Activated naive CD8-positive, alpha-beta T cell treated with anti-CD3 and anti-CD28 coated beads, Interleukin-2, amount 10 ng/mL, durations not matched to agents 7 days and 5 days (primary cell): ENCODE results near the gene TRAF3. TPM values are rescaled to one million over a fixed set of nuclear protein-coding genes. Genes with fewer than 3 reads are reported as not detected.
"Not testable (repeated sequence)": the region's sequence is repeated elsewhere in the genome, so short reads cannot be mapped to it uniquely, and the experiment has no call there.

Experiments
- ATAC-seq: fragments of 150-1000 bp; cut with Tn5 transposase; one replicate; pipeline ENCODE4 v1.10.0; 2021; ENCODE audit warnings: low read depth, moderate library complexity
- POLR2A ChIA-PET: fragments of 350-600 bp; sonication (Branson Sonifier 250); formaldehyde crosslinking; loops from one replicate; lab custom pipeline; 2021; ENCODE audit warnings: antibody characterized with exemption; lab: Charles Lee
- DNase-seq: peaks from one replicate; pipeline ENCODE4 v3.0.0; 2021
- H3K27ac Mint-ChIP-seq: one replicate; pipeline ENCODE4 v1.8.0; 2022; ENCODE audit warnings: mild to moderate bottlenecking, mixed read lengths
- H3K27me3 Mint-ChIP-seq: one replicate; pipeline ENCODE4 v1.8.0; 2022; ENCODE audit warnings: mild to moderate bottlenecking, moderate library complexity, mixed read lengths
- H3K36me3 Mint-ChIP-seq: one replicate; pipeline ENCODE4 v1.8.0; 2021; ENCODE audit warnings: mild to moderate bottlenecking, mixed read lengths
- H3K4me1 Mint-ChIP-seq: one replicate; pipeline ENCODE4 v1.8.0; 2021; ENCODE audit warnings: mixed read lengths
- H3K4me3 Mint-ChIP-seq: one replicate; pipeline ENCODE4 v1.8.0; 2022; ENCODE audit warnings: mild to moderate bottlenecking, moderate library complexity, mixed read lengths
- H3K9me3 Mint-ChIP-seq: one replicate; pipeline ENCODE4 v1.8.0; 2021; ENCODE audit warnings: mixed read lengths
- total RNA-seq, 2 experiments: library from RNA; stranded (reverse); gene quantifications; one replicate each; pipeline ENCODE4 v1.2.3, GENCODE V29; 2021

Gene TRAF3
- total RNA-seq, 2 experiments from 2014 or later: 31.1 to 32.9 TPM

DNA sequence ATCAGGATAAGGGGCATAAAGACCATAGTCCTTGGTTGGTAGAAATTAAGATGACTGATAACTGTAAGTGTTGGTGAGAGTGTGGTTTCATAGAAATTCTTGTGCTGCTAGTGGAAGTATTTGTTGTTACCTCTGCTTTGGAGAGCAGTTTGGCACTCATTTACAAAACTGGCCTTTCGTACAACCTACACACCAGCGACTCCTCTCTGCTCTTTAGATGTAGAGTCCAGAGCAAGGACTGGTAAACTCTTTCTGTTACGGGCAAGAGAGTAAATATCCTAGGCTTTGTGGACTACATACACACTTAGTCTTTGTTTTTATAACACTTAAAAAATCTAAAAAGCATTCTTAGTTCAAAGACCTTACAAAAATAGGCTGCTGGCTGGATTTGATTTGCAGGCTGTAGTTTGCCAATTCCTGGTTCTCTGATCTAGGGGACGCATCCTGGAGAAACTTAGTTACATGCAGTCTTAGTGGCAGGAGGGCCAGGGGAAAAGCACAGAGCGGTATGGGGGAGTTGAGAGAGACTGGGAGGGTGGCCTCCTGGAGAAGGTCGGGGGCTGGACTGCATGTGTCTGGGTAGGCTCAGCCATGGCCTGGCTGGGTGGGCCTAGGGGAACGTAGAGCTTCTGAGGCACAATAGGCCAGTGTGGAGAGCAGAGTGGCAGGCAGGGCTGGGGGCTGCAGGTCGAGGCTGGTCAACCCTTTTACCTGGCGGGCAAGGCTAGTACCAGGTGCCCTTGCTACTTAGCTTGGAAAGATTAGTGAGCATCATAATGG lies 89.9 kb downstream of the TRAF3 start:
- H3K36me3 Mint-ChIP-seq: peaks cover 21% of the 10 kb centered on the region
- H3K4me1 Mint-ChIP-seq: peaks cover 4% of the 10 kb centered on the region
- no peak overlapping the region for H3K27ac Mint-ChIP-seq
- POLR2A ChIA-PET: no interaction called here
- DNase-seq (no peak), ATAC-seq (no peak)
- H3K4me3 Mint-ChIP-seq: no peak overlapping the region
- H3K27me3 Mint-ChIP-seq: no peaks in the 10 kb centered on the region
- H3K9me3 Mint-ChIP-seq: no peaks in the 10 kb centered on the region

DNA sequence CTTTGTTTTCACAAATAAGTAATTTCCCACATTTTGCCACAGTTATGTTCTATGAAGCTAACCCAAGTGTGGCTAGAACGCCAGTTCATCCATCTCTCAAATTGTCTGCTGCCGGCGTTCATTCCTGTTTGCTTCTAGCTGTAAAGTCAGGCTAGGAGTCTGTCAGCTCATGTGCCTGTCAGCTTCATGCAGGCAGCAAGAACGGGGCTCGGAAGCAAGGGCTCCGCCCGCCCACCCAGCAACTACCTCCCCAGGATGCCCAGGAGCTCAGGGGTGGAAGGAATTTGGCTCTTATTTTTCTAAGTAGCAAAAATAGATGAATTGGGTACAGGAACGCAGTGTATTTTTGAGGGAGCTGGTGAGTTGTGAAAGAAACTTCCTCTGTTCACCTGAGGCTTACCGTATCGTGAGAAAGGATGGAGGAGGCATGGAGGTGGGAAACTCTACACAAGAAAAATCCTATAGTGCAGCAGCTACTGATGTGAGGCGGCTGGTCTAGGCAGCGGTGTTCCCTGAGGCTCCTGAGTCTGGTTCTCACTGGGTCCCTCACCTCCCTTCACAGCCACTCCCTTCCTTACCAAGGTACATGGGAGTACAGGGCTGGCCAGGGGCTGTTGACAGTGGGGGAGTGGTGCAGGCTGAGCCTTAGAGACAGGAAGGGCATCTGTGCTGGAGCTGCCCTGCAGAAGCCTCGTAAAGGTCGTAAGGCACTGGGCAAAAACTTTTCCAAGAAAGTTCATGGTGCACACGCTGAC lies 90.8 kb downstream of the TRAF3 start:
- Mint-ChIP-seq H3K4me1 (peaks cover 4% of the 10 kb centered on the region), H3K9me3 (no peaks in the 10 kb centered on the region), H3K27ac (no peak overlapping the region), H3K27me3 (no peaks in the 10 kb centered on the region), H3K4me3 (no peak overlapping the region), H3K36me3 (peaks cover 17% of the 10 kb centered on the region)
- ATAC-seq: no peak
- no peak for DNase-seq
- POLR2A ChIA-PET: no interaction called here

DNA sequence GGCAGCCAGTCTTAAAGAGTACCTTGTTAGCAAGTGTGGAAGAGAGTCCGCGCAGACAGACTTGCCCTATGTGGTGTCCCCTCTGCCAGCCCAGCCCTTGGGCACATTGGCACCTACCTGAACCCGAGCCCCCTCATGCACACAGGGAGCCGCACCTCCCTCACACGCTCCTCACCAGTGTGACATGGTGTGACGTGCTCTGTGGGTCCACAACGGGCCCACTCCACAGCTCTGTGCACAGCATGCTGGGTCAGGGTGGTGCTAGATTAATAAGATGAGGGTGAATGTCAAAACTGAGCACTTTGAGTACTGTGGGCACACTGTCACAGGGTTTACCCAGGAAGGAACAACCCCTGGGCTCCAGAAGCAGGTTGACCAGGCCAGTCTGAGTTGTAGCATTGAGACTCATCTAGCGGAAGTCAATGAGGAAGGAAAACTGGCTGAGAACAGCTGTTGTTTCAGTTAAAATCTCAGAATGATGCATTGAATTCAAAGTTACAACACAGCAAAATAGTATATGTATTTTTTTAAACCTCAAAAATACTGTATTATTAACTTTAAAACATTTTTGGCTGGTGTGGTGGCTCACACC lies 91.8 kb downstream of the TRAF3 start:
- Mint-ChIP-seq H3K9me3 (no peaks in the 10 kb centered on the region), H3K27ac (no peak overlapping the region), H3K4me1 (peaks cover 4% of the 10 kb centered on the region), H3K4me3 (no peak overlapping the region), H3K36me3 (peaks cover 11% of the 10 kb centered on the region), H3K27me3 (no peaks in the 10 kb centered on the region)
- no peak for DNase-seq
- POLR2A ChIA-PET: no interaction called here
- no peak for ATAC-seq

DNA sequence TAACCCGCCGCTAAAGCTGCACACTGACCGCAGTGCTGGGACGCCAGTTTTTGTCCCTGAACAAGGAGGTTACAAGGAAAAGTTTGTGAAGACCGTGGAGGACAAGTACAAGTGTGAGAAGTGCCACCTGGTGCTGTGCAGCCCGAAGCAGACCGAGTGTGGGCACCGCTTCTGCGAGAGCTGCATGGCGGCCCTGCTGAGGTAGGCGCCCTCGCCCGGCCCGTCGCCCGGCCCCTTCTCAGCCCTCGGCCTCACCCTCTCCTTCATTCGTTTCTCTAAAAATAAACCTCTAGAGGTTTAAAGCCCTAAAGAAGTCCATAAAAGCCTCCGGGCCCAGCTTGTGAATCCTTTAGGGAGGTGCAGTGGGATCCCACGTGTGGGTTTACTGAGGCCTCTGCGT lies 93.0 kb downstream of the TRAF3 start:
- Mint-ChIP-seq H3K4me3 (no peak overlapping the region), H3K27ac (peak overlapping the region; percentile 21)

DNA sequence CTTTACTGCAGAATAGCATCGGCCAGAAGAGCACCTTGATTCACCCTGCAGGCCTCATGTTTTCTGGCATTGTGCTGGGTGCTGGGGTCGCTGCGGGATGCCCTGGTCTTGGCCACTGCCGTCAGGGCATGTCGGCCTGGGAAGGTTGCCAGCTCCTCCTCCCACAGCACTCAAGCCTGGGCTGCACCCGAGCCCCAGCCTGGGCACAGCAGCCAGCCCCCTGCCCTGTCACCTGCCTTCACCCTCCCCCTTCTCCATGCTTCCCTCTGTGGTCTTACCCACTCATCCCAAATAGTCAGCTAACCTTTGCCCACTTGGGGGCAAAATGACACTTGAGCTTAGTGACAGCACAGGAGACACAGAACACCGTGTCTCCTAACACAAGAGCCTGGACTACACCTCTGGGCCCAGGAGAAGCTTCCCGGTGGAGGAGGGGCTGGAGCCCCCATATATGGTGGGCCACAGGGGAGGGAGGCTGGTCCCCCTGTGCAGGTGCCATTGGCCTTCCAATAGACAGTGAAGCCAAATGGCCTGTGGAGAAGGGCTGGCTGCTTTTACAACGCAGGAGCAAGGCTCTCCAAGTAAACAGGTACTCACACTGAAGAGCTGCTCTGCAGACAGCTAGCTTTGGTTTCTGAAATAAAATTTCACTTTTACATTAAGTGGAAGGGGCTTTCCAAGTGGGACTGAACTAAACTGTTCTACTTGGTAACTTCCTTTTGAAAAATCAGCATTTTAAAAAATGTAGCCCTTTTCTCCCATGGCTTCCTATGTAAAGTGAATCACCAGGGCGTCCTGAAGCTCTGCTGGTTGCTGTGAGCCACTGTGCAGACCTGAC lies 94.0 kb downstream of the TRAF3 start:
- H3K4me3 Mint-ChIP-seq: no peak overlapping the region
- POLR2A ChIA-PET: interaction anchor here (1.1 kb wide), 1 partner anchor 10 kb away, joined by 3 read pairs; no protein-coding TSS in a partner anchor
- no peak overlapping the region for H3K27ac Mint-ChIP-seq
- H3K9me3 Mint-ChIP-seq: no peaks in the 10 kb centered on the region
- peaks cover 9% of the 10 kb centered on the region for H3K36me3 Mint-ChIP-seq
- H3K4me1 Mint-ChIP-seq: peaks cover 2% of the 10 kb centered on the region
- ATAC-seq (no peak), DNase-seq (no peak)
- H3K27me3 Mint-ChIP-seq: no peaks in the 10 kb centered on the region

More for the DNA sequence above, 93.0 kb downstream of the TRAF3 start:
- Mint-ChIP-seq H3K27me3 (no peaks in the 10 kb centered on the region), H3K4me1 (peaks cover 4% of the 10 kb centered on the region), H3K9me3 (no peaks in the 10 kb centered on the region), H3K36me3 (peaks cover 11% of the 10 kb centered on the region)
- POLR2A ChIA-PET: interaction anchor here (0.6 kb wide), 1 partner anchor 12 kb away, joined by 4 read pairs; no protein-coding TSS in a partner anchor
- ATAC-seq (no peak), DNase-seq (no peak)

DNA sequence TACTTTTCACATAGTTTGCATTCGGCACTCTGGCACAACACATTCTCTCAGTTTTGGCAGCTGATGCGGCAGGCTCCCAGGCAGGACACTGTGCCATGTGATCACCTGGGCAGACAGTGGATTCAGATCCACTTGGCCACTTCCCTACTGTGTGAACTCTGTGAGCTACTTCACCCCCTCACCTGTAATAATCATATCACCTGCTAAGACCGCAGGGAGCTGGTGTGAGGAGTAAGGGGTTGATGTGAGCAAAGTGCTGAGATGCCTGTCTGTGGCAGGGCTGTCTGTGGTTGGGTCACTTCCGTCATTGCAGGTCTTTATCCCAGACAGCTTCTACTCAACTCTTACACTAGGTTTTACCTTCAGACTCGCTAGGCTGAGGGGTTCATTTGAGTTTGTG lies 94.8 kb downstream of the TRAF3 start:
- ATAC-seq: no peak
- H3K36me3 Mint-ChIP-seq: peaks cover 9% of the 10 kb centered on the region
- H3K4me1 Mint-ChIP-seq: peaks cover 2% of the 10 kb centered on the region
- H3K27me3 Mint-ChIP-seq: no peaks in the 10 kb centered on the region
- no peaks in the 10 kb centered on the region for H3K9me3 Mint-ChIP-seq
- H3K4me3 Mint-ChIP-seq: no peak overlapping the region
- H3K27ac Mint-ChIP-seq: no peak overlapping the region
- POLR2A ChIA-PET: interaction anchor here (1.1 kb wide), 1 partner anchor 9 kb away, joined by 3 read pairs; no protein-coding TSS in a partner anchor
- no peak for DNase-seq

DNA sequence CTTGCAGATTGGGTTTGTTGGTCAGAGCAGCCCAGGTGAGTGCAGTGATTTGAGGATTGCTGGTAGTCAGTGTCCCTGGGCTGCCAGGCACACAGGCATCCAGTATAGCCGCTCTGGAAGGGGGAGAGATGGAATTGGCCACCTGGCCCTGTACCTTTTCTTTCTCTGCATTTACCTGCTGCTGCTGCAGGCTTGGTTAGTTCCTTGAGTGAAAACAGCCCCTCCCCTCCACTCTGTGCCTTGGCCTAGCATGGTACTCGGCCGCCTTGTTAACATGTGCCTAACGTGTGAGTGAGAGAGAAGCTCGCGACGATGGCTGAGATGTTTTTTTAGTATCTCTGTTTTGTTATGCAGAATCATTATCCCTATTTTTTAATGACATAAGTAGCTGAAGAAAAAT lies 95.9 kb downstream of the TRAF3 start:
- Mint-ChIP-seq H3K27ac (no peak overlapping the region), H3K36me3 (peaks cover 7% of the 10 kb centered on the region), H3K4me1 (peaks cover 2% of the 10 kb centered on the region), H3K27me3 (no peaks in the 10 kb centered on the region), H3K9me3 (no peaks in the 10 kb centered on the region), H3K4me3 (no peak overlapping the region)
- DNase-seq (no peak), ATAC-seq (no peak)
- POLR2A ChIA-PET: no interaction called here

DNA sequence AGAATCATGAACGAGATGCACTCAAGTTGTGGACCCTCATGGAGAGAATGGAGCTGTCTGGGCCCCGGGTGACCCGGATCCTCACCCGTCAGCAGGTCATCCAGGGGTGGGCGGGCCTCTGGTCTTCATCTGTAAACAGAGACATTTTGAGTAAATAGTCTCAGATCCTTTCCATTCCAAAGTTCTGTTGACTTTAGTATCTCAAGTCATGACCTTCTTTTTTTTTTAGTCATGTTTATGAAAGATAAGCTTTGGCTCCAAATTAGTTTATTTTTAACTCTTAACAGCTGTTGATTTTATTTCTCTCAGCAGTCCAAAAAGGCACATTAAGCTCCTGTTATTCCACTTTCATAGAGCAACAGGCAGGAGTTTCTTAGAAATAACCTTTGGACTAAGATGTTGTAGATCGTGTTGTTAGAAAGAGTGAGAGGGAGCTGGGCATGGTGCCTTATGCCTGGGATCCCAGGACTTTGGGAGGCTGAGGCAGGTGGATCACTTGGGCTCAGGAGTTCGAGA lies 96.4 kb downstream of the TRAF3 start:
- Mint-ChIP-seq H3K4me1 (peaks cover 2% of the 10 kb centered on the region), H3K27me3 (no peaks in the 10 kb centered on the region), H3K27ac (no peak overlapping the region), H3K9me3 (no peaks in the 10 kb centered on the region), H3K4me3 (no peak overlapping the region), H3K36me3 (peaks cover 7% of the 10 kb centered on the region)
- DNase-seq: no peak
- POLR2A ChIA-PET: no interaction called here
- ATAC-seq: no peak

DNA sequence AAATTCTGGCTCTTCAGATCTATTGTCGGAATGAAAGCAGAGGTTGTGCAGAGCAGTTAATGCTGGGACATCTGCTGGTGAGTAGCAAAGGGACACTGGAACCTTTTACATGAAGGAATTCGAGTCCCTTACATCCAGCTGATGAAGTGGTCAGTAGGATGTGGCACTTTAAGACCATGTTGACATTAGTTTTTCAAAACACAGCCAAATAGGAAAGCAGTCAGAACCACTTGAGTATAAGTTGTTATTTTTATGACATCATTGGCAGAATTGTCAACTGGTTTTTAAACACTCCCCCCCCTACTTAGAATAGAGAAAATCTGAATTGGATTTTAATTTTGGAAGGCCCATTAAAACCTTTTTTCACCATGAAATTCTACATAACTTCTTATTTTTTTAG lies 98.4 kb downstream of the TRAF3 start:
- Mint-ChIP-seq H3K4me3 (no peak overlapping the region), H3K27me3 (no peaks in the 10 kb centered on the region), H3K9me3 (no peaks in the 10 kb centered on the region), H3K4me1 (no peaks in the 10 kb centered on the region), H3K36me3 (peaks cover 5% of the 10 kb centered on the region), H3K27ac (no peak overlapping the region)
- POLR2A ChIA-PET: no interaction called here
- no peak for DNase-seq
- no peak for ATAC-seq

DNA sequence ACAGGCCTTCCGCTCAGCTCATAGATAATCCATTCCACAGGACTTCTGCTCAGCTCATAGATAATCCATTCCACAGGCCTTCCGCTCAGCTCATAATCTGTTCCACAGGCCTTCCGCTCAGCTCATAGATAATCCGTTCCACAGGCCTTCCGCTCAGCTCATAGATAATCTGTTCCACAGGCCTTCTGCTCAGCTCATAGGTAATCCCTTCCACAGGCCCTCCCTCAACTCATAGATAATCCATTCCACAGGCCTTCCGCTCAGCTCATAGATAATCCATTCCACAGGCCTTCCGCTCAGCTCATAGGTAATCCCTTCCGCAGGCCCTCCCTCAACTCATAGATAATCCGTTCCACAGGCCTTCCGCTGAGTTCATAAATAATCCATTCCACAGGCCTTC lies 100.3 kb downstream of the TRAF3 start:
- H3K4me3 Mint-ChIP-seq, H3K4me1 Mint-ChIP-seq, H3K27ac Mint-ChIP-seq, H3K36me3 Mint-ChIP-seq, ATAC-seq, H3K27me3 Mint-ChIP-seq, DNase-seq, POLR2A ChIA-PET, H3K9me3 Mint-ChIP-seq: not testable (repeated sequence)

DNA sequence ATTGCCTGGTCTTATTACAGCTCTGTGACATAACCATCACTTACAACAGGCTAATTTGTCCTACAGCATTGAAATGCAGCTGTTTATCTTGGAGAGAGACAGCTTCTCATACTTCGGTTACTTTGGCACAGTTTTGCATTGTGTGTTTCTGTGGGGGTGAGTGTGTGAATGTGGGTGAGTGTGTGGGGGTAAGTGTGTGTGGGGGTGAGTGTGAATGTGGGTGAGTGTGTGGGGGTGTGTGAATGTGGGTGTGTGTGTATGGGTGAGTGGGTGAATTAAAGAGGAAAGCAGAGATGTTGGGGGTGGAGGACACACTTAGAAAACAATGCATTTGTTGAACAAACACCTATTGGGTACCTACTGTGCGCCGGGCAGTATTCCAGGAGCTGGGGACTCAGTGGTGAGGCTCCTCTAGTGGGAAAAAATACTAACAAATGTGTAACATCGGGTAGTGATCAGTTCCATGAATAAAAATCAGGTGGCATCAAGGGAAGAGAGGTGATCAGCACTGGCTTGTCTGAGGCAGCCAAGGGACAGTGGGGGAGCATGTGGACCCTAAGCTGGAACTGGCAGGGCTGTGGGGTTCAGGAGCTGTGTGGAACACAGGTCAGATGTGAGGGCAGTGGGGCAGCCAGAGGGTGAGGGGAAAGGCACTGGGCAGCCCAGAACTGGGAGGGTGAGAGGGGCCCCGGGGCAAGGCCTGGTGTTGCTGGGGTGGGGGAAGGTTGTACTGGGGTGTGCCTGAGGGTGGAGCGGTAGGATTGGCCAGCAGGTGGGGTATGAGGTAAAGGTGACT lies 101.1 kb downstream of the TRAF3 start:
- H3K9me3 Mint-ChIP-seq: no peaks in the 10 kb centered on the region
- H3K27ac Mint-ChIP-seq: peak overlapping the region; percentile 16
- ATAC-seq (no peak), DNase-seq (no peak)
- POLR2A ChIA-PET: no interaction called here
- no peaks in the 10 kb centered on the region for H3K27me3 Mint-ChIP-seq
- H3K36me3 Mint-ChIP-seq: peaks cover 7% of the 10 kb centered on the region
- H3K4me3 Mint-ChIP-seq: no peak overlapping the region
- peaks cover 6% of the 10 kb centered on the region for H3K4me1 Mint-ChIP-seq

DNA sequence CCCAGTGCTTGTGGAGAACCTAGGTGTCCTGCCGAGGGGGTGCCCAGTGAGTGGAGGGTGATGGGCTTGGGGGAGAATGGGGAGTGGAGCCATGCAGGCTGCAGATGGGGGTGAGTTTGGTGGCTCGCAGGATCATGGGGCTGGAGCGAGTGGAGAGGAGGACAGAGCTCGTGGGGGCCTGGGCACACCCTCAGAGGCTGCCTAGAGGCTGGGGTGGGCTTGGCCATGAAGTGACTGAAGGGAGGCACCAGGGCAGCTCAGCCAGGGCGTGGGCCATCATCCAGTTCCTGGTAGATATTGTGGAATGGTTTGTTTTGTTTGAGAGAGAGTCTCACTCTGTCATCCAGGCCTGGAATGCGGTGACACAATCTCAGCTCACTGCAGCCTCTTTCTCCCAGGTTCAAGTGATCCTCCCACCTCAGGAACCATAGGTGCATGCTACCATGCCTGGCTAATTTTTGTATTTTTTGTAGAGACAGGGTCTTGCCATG lies 101.8 kb downstream of the TRAF3 start:
- Mint-ChIP-seq H3K27me3 (no peaks in the 10 kb centered on the region), H3K9me3 (no peaks in the 10 kb centered on the region), H3K27ac (no peak overlapping the region), H3K36me3 (peaks cover 7% of the 10 kb centered on the region), H3K4me3 (no peak overlapping the region), H3K4me1 (peaks cover 7% of the 10 kb centered on the region)
- POLR2A ChIA-PET: no interaction called here
- ATAC-seq (no peak), DNase-seq (no peak)
